Lower leg skin (tissue), 3 donors: Measurements from ENCODE around the gene ARHGEF16.

Experiments
- POLR2A ChIP-seq, 2 donors: fragments of 450-650 bp; IDR thresholded peaks; one replicate each; pipeline ENCODE4 v1.6.1; 2016 to 2017; ENCODE audit warnings: antibody characterized with exemption in 2 of 2, mild to moderate bottlenecking in 1 of 2, moderate library complexity in 1 of 2
- TF ChIP-seq, protein P1 (sequence below), 3 donors: fragments of 450-650 bp; IDR thresholded peaks; one replicate each; pipeline ENCODE4 v1.5.1; 2016; ENCODE audit warnings: antibody characterized with exemption in 3 of 3, mild to moderate bottlenecking in 3 of 3, moderate library complexity in 2 of 3

DNA sequence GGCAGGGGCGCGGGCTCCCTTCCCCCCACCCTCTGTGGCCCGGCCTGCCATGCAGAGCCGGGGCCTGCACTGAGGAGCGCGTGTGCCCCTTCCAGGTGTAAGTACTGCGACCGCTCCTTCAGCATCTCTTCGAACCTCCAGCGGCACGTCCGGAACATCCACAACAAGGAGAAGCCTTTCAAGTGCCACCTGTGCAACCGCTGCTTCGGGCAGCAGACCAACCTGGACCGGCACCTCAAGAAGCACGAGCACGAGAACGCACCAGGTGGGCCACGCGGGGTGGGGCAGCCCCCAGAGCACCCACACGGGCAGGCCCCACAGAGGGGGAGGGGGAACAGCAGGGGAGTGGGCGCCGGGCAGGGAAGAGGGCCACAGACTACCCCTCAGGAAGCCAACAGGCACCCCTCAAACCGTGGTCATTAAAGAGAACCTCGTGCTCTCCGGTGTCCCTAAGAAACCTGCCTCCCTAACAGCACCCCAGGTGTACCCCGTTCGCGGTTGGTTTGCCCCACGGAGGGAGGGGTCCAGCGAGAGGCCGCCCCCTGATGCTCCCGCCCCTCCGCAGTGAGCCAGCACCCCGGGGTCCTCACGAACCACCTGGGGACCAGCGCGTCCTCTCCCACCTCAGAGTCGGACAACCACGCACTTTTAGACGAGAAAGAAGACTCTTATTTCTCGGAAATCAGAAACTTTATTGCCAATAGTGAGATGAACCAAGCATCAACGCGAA lies 28.8 kb upstream of the ARHGEF16 start:
- TF ChIP-seq, protein P1, sequence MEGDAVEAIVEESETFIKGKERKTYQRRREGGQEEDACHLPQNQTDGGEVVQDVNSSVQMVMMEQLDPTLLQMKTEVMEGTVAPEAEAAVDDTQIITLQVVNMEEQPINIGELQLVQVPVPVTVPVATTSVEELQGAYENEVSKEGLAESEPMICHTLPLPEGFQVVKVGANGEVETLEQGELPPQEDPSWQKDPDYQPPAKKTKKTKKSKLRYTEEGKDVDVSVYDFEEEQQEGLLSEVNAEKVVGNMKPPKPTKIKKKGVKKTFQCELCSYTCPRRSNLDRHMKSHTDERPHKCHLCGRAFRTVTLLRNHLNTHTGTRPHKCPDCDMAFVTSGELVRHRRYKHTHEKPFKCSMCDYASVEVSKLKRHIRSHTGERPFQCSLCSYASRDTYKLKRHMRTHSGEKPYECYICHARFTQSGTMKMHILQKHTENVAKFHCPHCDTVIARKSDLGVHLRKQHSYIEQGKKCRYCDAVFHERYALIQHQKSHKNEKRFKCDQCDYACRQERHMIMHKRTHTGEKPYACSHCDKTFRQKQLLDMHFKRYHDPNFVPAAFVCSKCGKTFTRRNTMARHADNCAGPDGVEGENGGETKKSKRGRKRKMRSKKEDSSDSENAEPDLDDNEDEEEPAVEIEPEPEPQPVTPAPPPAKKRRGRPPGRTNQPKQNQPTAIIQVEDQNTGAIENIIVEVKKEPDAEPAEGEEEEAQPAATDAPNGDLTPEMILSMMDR (IDR thresholded peaks at IDR 0.05) = no peak
- no peak for TF ChIP-seq POLR2A (IDR thresholded peaks at IDR 0.05)
